Stimulated activated CD8-positive, alpha-beta memory T cell treated with anti-CD3 and anti-CD28 coated beads, Interleukin-12 subunit alpha, Interleukin-12 subunit beta, amount 100 ng/mL, for 1 hour (primary cell): ENCODE measurements around the gene ZSCAN10.

Experiments
- DNase-seq: peaks from one replicate; pipeline ENCODE4 v3.0.0-alpha.2; 2020; ENCODE audit warnings: low read depth

ZSCAN10 gene

GRCh38 chr16:3112058-3112880 is 13.2 kb upstream of the ZSCAN10 start, which contains the start of gene ZNF205:
Gene ZNF205, plus strand, starts transcription at chr16:3112586. Its CDS starts 845 bp downstream, at chr16:3113431.
- DNase-seq = no peak

DNA sequence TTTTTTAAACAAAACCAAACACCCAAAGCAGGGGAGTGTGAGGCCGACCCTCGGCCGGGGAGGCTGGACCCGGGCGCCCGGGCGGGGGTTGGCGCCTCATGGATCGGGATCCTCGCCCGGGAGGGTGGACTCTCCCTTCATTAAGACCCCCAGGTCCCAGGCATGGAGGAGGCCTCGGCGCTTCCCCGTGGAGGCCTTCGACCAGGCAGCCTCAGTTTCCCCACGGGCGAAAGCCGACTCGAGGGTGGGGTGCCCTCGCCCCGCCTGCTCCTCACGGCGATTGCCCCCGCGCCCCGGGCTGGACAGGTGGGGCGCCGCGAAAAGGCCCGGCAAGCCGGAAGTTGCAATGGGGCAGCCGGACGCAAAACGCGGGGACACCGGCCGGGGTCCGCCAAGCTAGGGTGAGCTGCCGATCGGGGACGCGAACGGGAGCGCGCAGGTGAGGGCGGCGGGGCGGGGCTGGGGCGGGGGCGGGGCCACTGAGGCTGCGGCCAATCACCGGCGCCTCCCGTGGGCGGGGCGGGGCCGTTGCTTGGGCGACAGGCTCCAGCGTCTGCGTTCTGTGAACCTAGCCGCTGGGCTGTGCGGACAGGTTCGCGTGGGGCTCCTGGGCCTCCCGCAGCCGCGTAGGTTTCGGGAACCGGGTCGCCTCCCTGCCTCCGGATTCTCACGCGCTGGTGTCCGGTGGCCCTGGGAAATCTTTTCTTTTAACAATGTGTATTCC is 7.3 kb upstream of the ZSCAN10 start:
- DNase-seq = peak; percentile 83

DNA sequence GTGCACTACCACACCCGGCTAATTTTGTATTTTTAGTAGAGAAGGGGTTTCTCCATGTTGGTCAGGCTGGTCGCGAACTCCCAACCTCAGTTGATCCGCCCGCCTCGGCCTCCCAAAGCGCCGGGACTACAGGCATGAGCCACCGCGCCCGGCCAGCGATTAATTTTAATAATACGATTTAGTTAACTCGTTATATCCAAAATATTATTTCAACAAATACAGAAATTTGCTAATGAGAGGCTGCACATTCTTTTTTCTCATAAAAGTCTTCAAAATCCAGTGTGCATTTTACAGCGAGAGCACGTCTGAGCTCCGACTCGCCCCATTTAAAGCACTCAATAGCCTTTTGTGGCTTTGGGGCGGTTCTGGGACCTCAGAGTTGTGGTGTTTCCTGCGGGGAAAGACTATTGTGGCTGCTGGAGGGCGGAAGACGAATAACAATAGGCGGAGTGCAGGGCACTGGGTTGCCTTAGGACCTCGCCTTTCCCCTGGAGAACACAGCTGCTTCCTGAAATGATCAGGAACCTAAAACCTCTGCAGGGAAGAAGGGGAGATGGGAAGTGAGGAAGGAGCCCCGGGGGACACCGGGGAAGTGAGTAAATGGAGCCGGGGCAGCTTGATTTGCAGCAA is 2.9 kb upstream of the ZSCAN10 start:
- no peak for DNase-seq

- DNase-seq = no peak
These were observed 2.1 kb upstream of the ZSCAN10 start for GRCh38 chr16:3101018-3101840.

- peak; percentile 85 for DNase-seq
These were observed 822 bp upstream of the ZSCAN10 start for GRCh38 chr16:3099732-3100499.

DNA sequence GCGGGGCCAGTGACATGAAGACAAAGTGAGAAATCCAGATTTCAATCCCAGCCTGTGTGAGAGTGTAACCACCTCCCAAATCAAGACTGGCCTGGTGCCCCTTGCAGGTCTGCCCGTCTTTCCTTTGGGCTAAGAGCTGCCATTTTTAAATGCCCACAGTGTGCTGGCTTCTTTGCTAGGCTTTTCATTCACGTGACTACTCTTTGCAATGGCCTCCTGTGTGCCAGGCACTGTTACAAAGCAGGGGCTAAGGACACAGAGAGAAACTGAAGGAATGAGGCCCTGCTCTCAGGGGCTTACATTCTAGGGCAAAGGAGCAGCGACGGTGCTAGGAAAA is 269 bp upstream of the ZSCAN10 start:
- DNase-seq = no peak

- DNase-seq = no peak
These were observed 1.8 kb downstream of the ZSCAN10 start for GRCh38 chr16:3097266-3097665.

- no peak for DNase-seq
These were observed 2.7 kb downstream of the ZSCAN10 start for GRCh38 chr16:3096362-3096761.

DNA sequence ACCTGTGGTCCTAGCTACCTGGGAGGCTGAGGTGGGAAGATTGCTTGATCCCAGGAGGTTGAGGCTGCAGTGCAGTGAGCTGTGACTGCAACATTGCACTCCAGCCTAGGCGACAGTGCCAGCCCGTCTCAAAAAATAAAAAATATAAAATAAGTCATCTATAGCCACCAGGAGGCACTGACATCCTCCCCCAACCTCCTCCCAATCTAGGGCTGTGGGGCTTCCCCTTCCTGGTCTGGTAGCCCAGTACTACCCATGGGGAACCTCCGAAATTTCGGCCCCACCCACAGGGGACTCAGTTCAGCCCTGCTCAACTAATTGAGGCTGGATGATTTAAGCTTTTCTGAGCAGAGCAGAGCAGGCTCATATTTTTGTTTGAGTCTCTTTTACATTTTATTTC is 3.2 kb downstream of the ZSCAN10 start:
- DNase-seq = peak; percentile 36

- DNase-seq = peak; percentile 32
These were observed 4.6 kb downstream of the ZSCAN10 start for GRCh38 chr16:3094289-3095027.

DNA sequence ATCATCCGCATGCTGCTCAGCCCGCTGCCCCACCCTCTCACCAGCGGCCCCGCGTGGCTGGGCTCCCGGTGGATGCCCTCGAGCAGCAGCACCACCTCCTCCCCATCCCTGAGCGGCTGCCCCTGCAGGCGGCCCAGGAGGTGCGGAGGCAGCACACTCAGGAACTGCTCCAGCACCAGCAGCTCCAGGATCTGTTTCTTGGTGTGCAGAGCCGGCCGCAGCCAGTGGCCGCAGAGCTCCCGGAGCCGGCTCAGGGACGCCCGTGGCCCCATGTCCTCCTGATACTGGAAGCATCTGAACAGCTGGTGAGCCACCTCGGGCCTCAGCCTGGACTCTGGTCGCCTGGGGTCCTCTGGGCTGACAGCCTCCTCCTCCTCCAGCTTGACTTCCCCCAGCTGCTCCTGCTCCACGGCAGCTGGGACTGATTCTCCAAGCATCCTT is 6.6 kb downstream of the ZSCAN10 start:
- DNase-seq = no peak

GRCh38 chr16:3091551-3091950 is 7.5 kb downstream of the ZSCAN10 start:
- no peak for DNase-seq

- DNase-seq = no peak
These were observed 9.1 kb downstream of the ZSCAN10 start for GRCh38 chr16:3089717-3090592.

DNA sequence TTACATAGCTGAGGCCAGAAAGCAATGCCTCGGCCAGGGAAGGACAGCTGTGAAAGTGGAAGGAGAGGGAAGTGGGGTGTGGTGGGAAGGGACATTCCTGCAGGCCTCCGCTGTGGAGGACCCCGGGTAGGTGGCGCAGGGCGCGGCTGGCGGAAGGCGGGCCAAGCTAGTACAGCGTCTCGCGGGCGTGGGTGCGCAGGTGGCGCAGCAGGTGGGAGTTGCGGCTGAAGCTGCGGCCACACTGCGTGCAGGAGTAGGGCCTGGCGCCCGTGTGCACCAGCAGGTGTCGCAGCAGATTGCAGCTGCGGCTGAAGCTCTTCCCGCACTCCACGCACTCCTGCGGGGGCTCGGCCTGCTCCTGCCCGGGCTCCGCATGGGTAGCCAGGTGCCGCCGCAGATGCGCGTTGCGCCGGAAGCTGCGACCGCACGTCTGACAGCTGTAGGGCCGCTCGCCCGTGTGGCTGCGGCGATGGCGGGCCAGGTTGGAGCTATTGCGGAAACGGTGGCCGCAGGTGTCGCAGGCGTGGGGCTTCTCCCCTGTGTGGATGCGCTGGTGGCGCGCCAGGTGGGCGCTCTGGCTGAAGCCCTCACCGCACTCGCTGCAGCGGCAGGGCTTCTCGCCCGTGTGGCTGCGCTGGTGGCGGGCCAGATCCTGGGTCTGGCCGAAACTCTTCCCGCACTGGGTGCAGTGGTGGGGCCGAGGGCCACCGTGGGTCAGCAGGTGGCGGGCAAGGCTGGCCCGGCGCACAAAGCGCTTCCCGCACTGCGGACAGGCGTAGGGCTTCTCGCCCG is 10.0 kb downstream of the ZSCAN10 start:
- no peak for DNase-seq

DNA sequence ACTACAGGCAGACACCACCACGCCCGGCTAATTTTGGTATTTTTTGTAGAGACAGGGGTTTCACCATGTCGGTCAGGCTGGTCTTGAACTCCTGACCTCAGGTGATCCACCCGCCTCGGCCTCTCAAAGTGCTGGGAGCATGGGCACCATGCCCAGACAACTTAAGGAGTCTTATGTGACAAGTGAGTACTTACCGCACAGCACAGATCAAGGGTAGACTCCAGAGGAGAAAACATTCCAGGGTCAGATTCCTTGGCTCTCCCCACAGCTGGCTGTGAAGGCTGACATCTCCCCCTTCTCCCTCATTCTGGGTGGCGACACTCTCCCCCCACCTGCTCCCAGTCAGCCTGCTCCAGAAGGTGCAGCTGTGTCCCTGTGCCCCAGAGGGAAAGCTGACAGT is 10.6 kb downstream of the ZSCAN10 start:
- no peak for DNase-seq

- DNase-seq = no peak
These were observed 11.6 kb downstream of the ZSCAN10 start for GRCh38 chr16:3087243-3088235.

DNA sequence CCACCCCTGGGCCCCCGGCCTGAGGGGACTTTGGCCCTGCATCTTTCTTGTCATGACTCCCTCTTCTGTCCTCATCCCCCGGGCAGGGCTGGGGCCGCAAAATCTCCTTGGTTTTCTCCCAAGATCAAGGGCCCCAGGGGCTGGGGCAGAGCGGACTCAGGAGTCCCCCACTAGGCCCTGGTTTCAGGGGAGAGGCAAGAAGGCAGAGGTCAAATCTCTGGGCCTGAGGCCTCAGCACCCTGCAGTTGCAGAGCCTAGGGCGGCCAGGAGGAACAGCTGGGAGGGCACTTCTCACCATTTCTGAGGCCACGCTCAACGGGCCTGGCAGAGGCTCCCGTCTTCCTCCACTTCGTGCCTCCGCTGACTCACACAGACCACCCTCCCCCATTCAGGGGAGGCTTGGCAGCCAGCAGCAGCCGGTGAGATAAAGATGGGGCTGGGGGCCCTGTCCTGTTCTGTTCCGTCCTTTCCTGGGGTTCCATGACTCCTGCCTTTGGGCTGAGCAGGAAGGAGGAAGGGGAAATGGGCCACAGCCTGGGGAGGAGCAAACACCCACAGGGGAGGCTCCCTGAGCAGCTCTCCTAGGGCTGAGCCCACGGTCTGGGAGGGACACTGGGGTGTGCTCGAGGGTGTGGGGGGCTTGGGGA is 12.4 kb downstream of the ZSCAN10 start:
- DNase-seq = no peak
